Measurements from ENCODE around the gene TEX35.

The TEX35 gene

DNA sequence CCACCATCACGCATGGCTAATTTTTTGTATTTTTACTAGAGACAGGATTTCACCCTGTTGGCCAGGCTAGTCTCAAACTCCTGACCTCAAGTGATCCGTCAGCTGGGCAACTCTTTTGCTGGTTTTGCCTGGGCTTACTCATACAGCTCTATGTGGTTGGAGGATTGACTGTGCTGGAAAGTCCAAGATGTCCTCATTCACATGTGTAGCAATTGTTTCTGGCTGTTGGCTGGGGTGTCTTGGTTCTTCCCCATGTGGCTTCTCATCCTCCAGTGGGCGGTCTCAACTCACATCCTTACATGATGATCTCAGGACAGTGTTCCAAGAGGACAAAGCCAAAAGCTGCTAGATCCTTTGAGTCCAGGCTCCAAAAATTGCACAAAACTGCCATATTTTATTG is 53.3 kb downstream of the TEX35 start:
- TF ChIP-seq TAF1 (IDR thresholded peaks at IDR 0.05; ENCODE audit: borderline replicate concordance, insufficient read depth, low read length) = no peak
- TF ChIP-seq POLR2AphosphoS5 (IDR thresholded peaks at IDR 0.05; ENCODE audit: low read depth, low read length) = no peak
- no peak for TF ChIP-seq SIN3A (IDR thresholded peaks at IDR 0.05; ENCODE audit: borderline replicate concordance, insufficient read depth, low read length)
- TF ChIP-seq, protein P1, sequence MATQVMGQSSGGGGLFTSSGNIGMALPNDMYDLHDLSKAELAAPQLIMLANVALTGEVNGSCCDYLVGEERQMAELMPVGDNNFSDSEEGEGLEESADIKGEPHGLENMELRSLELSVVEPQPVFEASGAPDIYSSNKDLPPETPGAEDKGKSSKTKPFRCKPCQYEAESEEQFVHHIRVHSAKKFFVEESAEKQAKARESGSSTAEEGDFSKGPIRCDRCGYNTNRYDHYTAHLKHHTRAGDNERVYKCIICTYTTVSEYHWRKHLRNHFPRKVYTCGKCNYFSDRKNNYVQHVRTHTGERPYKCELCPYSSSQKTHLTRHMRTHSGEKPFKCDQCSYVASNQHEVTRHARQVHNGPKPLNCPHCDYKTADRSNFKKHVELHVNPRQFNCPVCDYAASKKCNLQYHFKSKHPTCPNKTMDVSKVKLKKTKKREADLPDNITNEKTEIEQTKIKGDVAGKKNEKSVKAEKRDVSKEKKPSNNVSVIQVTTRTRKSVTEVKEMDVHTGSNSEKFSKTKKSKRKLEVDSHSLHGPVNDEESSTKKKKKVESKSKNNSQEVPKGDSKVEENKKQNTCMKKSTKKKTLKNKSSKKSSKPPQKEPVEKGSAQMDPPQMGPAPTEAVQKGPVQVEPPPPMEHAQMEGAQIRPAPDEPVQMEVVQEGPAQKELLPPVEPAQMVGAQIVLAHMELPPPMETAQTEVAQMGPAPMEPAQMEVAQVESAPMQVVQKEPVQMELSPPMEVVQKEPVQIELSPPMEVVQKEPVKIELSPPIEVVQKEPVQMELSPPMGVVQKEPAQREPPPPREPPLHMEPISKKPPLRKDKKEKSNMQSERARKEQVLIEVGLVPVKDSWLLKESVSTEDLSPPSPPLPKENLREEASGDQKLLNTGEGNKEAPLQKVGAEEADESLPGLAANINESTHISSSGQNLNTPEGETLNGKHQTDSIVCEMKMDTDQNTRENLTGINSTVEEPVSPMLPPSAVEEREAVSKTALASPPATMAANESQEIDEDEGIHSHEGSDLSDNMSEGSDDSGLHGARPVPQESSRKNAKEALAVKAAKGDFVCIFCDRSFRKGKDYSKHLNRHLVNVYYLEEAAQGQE (IDR thresholded peaks at IDR 0.05; ENCODE audit: insufficient read depth in 1 of 2, low read depth in 2 of 2, low read length in 2 of 2) = no peak
- TF ChIP-seq FOXP2 (optimal IDR thresholded peaks at IDR 0.05; ENCODE audit: borderline replicate concordance, extremely low read depth, extremely low read length, insufficient read depth) = no peak

DNA sequence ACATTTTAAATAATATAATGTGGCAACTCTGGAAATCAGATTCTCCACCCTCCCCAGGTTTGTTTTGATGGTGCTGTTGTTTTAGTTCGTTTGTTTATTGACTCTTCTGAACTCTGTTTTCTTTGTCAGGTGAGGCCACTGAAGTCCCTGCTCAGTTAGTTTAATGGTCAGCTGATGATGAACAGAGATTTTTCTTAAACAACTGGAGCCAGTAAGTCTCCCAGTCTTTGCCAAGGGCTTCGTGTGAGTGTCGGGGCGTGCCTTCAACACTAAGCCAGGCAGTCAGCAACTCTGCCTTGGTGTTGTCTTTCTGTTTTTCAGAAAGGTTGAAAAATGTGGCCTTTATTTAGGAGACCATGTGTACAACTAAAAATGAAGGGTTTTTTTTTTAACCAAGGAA is 58.9 kb downstream of the TEX35 start:
- TF ChIP-seq, protein P1 (IDR thresholded peaks at IDR 0.05; ENCODE audit: insufficient read depth in 1 of 2, low read depth in 2 of 2, low read length in 2 of 2) = no peak
- TF ChIP-seq SIN3A (IDR thresholded peaks at IDR 0.05; ENCODE audit: borderline replicate concordance, insufficient read depth, low read length) (no peak), FOXP2 (optimal IDR thresholded peaks at IDR 0.05; ENCODE audit: borderline replicate concordance, extremely low read depth, extremely low read length, insufficient read depth) (no peak), POLR2AphosphoS5 (IDR thresholded peaks at IDR 0.05; ENCODE audit: low read depth, low read length) (no peak), TAF1 (IDR thresholded peaks at IDR 0.05; ENCODE audit: borderline replicate concordance, insufficient read depth, low read length) (no peak)
